IPS-15b (cell line): ENCODE data around the gene SMURF2.

ENCODE experiments used
- H3K27me3 ChIP-seq: one replicate; pipeline ENCODE4 v1.6.1; 2013; ENCODE audit warnings: low read length; ENCODE audit not compliant: control insufficient read depth, insufficient read depth
- H3K36me3 ChIP-seq: one replicate; pipeline ENCODE4 v1.6.1; 2013; ENCODE audit warnings: low read length; ENCODE audit not compliant: control insufficient read depth, insufficient read depth
- H3K4me1 ChIP-seq: one replicate; pipeline ENCODE4 v1.6.1; 2013; ENCODE audit warnings: mild to moderate bottlenecking, low read length; ENCODE audit not compliant: control insufficient read depth, insufficient read depth
- H3K4me3 ChIP-seq: one replicate; pipeline ENCODE4 v1.5.1; 2013; ENCODE audit warnings: low read depth, low read length
- H3K9ac ChIP-seq: one replicate; pipeline ENCODE4 v1.6.1; 2013; ENCODE audit warnings: low read depth, mild to moderate bottlenecking, low read length
- H3K9me3 ChIP-seq: one replicate; pipeline ENCODE4 v1.6.1; 2013; ENCODE audit warnings: mild to moderate bottlenecking, low read length; ENCODE audit not compliant: control insufficient read depth, insufficient read depth

Gene SMURF2

DNA sequence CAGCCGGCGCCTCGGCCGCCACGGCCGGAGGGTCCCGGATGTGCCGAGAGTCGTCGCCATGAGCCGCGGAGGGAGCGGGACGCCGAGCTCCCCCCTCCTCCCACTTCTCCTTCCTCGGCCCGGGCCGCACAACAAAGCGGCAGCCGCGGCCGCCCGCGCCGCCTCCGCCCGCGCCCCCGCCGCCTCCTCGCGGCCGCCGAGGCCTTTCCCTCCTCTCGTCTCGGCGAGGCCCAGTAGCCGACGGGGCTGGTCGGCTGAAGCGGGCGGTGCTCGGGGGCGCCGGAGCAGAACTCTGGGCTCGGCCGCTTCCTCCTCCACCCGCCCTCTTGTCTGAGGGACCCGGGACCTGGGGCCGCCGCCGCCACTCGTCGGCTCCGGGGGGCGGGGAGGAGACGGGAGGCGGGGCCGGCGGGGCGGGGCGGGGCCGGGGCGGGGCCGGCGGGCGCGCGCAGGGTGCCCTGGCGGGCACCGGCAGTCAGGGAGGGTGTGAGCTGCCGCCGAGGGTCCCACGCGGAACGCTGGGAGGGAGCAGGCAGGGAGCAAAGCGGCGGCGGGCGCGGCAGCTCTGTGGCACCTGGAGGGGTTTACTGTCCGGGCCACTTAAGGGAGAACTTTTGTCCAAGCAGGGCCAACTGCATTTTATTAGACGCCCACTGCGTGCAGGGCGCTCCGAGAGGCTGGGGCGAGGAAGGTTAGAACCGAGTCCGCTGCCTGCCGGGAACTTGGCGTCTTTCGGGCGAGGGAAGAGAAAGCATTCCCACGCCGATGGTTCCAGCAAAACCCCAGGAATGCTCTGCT lies at the start of gene SMURF2:
Gene SMURF2, minus strand, starts transcription at position 332 of the 798 bp plus-strand sequence. CDS start 427 bp downstream, outside the sequence.
- Histone ChIP-seq H3K4me1 (peaks cover 4% of the 10 kb centered on the region), H3K4me3 (peak within 1 kb of the TSS; percentile 75), H3K9ac (peak within 1 kb of the TSS; percentile 83), H3K36me3 (no peaks in the 10 kb centered on the region), H3K27me3 (no peaks in the 10 kb centered on the region), H3K9me3 (no peaks in the 10 kb centered on the region)

DNA sequence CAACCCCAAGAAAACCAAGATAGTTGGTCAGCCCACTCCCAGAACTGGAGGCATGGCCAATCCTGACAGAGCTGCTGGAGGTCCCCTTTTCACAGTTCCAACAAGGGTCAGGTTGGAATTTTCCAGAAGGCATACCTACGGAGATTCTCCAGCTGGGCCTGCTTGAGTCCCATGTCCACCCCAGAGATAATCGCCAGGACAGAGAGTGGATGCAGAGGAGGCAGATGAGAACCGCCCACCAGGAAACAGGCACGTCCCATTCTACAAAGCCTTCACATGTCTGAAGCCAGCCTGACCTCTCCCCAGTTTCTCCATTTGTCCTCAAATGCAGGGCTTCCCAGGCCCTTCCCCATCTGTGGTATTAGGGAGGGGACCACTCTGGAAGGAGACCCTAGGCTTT lies 47.4 kb upstream of the SMURF2 start:
- Histone ChIP-seq H3K36me3 (no peaks in the 10 kb centered on the region), H3K9ac (no peak overlapping the region), H3K4me3 (no peak overlapping the region), H3K9me3 (no peaks in the 10 kb centered on the region), H3K27me3 (no peaks in the 10 kb centered on the region), H3K4me1 (no peaks in the 10 kb centered on the region)

DNA sequence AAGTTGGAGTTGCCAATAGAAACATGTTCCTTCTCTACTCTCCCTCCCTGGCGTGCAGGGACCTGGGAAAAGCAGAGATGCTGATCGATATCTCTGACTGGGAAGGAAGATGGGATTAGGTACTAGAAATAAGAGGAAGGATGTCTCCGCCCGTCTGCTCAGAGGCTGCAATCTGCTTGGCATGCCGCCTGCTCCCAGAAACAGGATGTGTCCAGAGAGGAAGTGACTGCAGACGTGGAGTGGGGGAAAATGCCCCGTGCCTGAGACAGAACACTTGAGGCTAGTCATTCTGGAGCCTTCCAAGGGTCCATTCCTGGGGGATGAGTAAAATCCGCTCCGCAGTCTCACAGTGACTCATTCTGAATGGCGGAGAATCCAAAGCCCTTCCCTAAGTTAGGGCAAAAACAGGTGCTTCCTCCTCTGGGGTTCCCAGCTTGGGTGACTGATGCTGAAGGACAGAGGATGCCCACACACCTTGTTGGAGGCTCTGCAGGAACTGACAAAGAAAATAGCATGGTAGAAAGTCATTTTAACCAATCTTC lies 45.0 kb upstream of the SMURF2 start:
- H3K27me3 ChIP-seq, result no peaks in the 10 kb centered on the region
- no peak overlapping the region for H3K9ac ChIP-seq
- H3K9me3 ChIP-seq, result no peaks in the 10 kb centered on the region
- no peaks in the 10 kb centered on the region for H3K36me3 ChIP-seq
- H3K4me1 ChIP-seq, result no peaks in the 10 kb centered on the region
- no peak overlapping the region for H3K4me3 ChIP-seq

DNA sequence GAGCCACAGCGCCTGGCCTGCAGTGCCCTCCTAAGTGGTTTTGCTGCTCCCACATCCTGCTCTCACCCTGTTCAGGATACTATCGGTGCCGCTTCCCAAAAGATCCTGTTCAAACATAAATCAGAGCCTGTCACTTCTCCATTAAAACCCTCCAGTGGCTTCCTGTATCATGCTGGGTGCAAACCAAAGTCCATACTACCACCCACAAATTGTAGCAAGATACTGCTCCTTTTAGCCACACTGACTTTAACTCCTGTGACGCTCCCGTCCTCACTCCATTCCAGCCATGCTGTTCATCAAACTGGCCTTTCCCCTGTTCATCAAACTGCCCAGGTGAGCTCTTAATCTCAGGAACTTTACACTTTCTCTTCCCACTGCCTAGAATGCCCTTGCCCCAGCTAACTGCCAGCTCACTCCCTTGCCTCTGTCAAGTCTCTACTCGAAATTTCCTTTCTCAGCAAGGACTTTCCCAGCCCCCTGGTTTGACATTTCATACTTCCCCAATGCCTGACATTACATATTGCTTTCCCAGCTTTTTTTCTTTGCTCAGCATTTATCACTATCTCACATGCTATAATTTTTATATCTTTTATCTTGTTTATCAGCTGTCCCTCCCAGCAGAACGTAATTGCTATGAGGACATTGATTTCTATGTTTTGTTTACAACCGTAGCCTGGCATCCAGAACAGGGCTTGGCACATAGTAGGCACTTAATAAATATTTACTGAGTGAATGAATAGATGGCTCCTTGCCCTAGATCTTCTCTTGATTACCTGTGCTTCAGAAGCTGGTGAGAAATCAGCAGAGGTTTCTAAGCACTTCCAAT lies 44.3 kb upstream of the SMURF2 start:
- H3K9ac ChIP-seq, result no peak overlapping the region
- no peaks in the 10 kb centered on the region for H3K27me3 ChIP-seq
- H3K36me3 ChIP-seq, result no peaks in the 10 kb centered on the region
- no peaks in the 10 kb centered on the region for H3K4me1 ChIP-seq
- no peak overlapping the region for H3K4me3 ChIP-seq
- H3K9me3 ChIP-seq, result no peaks in the 10 kb centered on the region

DNA sequence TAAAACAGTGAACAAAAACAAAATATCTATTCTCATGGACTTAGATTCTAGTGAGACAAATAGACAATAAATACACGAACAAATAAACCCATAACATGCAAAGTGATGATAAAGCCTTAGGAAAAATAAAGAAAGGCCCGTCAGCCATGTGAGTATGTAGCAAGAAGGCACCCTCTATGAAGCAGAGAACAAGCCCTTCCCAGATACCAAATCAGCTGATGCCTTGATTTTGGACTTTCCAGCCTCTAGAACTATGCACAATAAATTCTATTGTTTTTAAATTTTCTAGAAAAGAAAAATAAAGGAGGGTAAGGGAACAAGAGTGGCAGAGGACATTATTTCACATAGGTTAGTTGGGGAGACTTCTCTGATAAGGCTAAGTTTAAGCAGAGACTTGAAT lies 40.7 kb upstream of the SMURF2 start:
- Histone ChIP-seq H3K36me3 (no peaks in the 10 kb centered on the region), H3K4me3 (no peak overlapping the region), H3K9ac (no peak overlapping the region), H3K4me1 (no peaks in the 10 kb centered on the region), H3K27me3 (no peaks in the 10 kb centered on the region), H3K9me3 (no peaks in the 10 kb centered on the region)

DNA sequence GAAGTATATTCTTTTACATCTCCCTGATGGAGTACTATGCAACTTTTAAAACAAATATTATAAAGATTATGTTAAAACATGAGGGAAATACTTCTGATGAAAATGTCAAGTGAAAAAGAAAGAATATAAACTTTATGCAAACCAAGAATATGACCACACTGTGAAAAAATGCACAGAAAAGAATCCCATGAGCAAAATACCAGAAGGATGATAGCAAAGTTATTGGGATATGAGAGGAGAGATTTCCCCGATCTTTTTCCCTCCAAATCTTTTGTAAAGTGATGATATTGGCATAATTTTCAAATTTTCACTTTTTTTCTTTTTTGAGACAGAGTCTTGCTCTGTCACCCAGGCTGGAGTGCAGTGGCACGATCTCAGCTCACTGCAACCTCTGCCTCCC lies 36.6 kb upstream of the SMURF2 start:
- H3K9me3 ChIP-seq, result no peaks in the 10 kb centered on the region

DNA sequence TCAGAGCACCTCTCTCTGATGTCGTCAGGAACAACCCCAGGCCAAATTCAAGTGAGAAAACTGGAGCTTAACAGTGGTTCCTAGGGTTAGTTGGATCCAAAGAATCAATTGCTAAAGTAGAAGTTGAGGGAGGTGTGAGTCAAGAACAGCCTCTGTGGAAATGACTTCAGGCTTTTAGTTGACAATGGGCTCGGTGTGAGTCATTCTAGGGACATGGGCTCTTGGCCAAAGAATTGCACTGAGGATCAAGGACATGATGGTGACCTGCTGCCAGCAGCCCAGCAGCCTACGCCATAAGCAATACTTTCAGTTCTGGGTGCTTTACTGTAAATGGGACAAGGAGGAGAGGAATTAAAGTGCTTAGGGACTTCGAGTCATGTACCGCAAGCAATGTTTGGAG lies 32.1 kb upstream of the SMURF2 start:
- Histone ChIP-seq H3K27me3 (no peaks in the 10 kb centered on the region), H3K9me3 (no peaks in the 10 kb centered on the region), H3K36me3 (no peaks in the 10 kb centered on the region), H3K9ac (no peak overlapping the region), H3K4me1 (no peaks in the 10 kb centered on the region), H3K4me3 (no peak overlapping the region)

More for the DNA sequence above, 36.6 kb upstream of the SMURF2 start:
- Histone ChIP-seq H3K36me3 (no peaks in the 10 kb centered on the region), H3K4me1 (no peaks in the 10 kb centered on the region), H3K9ac (no peak overlapping the region), H3K27me3 (no peaks in the 10 kb centered on the region), H3K4me3 (no peak overlapping the region)

DNA sequence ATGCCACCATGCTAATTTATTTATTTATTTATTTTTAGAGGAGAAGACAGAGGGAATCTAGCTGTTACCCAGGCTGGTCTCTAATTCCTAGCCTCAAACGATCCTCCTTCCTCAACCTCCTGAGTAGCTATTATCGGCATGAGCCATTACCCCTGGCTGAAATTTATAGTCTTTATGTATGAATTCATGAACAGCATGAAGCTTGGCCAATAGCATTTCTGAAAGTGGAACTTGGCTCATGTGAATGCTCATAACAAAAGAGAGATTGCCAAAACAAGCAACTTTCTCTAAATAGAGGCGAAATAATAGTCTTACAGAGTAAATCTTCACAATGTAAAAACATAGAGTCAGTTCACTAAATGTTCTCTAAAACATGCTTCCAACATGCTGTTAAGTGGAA lies 30.1 kb upstream of the SMURF2 start:
- Histone ChIP-seq H3K9ac (no peak overlapping the region), H3K4me3 (no peak overlapping the region), H3K9me3 (no peaks in the 10 kb centered on the region), H3K4me1 (no peaks in the 10 kb centered on the region), H3K36me3 (no peaks in the 10 kb centered on the region), H3K27me3 (no peaks in the 10 kb centered on the region)

DNA sequence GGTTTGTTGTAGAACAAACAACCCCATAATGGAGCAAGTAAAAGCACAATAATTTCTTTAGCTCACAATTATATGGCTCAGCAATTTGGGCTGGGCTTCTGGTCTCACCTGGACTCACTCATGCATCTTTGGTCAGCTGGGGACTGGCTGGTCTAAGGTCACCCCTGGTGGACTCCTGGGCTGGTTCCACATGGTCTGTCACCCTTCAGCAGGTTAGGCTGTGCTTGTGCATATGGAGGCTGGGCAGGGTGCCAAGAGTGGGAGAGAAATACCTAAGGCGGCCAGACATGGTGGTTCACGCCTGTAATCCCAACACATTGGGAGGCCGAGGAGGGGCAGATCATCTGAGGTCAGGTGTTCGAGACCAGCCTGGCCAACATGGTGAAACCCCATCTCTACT lies 27.0 kb upstream of the SMURF2 start:
- Histone ChIP-seq H3K9me3 (no peaks in the 10 kb centered on the region), H3K4me3 (no peak overlapping the region), H3K36me3 (no peaks in the 10 kb centered on the region), H3K27me3 (no peaks in the 10 kb centered on the region), H3K9ac (no peak overlapping the region), H3K4me1 (no peaks in the 10 kb centered on the region)

DNA sequence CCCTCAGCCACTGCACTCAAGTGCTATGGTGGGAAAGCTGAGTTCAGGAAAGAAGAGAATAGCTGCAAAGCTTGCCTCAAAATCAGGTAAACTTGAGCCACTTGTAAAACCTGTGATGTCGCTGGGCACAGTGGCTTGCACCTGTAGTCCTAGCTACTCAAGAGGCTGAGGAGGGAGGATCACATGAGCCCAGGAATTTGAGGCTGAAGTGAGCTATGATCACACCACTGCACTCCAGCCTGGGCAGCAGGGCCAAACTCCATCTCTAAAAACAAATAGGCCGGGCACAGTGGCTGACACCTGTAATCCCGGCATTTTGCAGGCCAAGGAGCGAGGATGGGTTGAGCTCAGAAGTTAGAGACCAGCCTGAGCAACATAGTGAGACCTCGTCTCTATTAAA lies 26.4 kb upstream of the SMURF2 start:
- H3K27me3 ChIP-seq, result no peaks in the 10 kb centered on the region
- no peaks in the 10 kb centered on the region for H3K4me1 ChIP-seq
- no peaks in the 10 kb centered on the region for H3K36me3 ChIP-seq
- H3K9me3 ChIP-seq, result no peaks in the 10 kb centered on the region
- no peak overlapping the region for H3K4me3 ChIP-seq
- H3K9ac ChIP-seq, result no peak overlapping the region

DNA sequence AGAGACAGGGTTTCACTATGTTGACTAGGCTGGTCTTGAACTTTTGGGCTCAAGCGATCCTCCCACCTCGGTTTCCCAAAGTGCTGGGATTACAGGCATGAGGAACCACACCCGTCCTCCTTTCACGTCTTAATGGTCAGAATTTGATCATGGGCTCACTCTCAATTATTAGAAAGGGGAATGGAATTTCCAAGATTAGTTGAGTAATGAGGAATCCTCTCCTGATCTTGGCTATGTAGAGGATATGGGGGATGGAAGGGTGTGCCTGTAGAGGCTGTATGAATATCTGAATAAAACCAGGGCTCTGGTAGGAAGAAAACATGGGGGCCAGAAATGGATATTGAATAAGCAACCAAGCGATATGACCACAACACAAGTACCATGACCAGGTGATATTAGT lies 25.9 kb upstream of the SMURF2 start:
- no peaks in the 10 kb centered on the region for H3K4me1 ChIP-seq
- no peak overlapping the region for H3K9ac ChIP-seq
- no peaks in the 10 kb centered on the region for H3K27me3 ChIP-seq

DNA sequence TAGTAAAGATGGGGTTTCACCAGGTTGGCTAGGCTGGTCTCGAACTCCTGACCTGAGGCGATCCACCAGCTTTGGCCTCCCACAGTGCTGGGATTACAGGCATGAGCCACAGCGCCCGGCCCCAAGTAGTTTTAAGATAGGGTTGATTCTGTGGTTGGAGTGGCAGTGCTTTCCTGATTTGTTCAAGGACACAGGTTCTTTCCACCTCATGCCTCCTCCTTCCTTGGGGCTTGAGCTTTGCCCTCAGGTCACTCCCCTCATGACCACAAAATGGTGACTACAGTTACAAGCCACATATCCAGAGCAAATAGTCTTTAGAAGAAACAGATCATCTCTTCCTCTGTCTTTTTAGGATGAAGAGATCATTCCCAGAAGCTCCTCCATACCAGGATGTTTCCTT lies 25.3 kb upstream of the SMURF2 start:
- Histone ChIP-seq H3K9me3 (no peaks in the 10 kb centered on the region), H3K4me1 (no peaks in the 10 kb centered on the region), H3K36me3 (no peaks in the 10 kb centered on the region), H3K4me3 (no peak overlapping the region), H3K27me3 (no peaks in the 10 kb centered on the region), H3K9ac (no peak overlapping the region)

More for the DNA sequence above, 25.9 kb upstream of the SMURF2 start:
- Histone ChIP-seq H3K9me3 (no peaks in the 10 kb centered on the region), H3K36me3 (no peaks in the 10 kb centered on the region), H3K4me3 (no peak overlapping the region)
